NCI-H187 treated with DMSO at 0.1 percent for 48 hours (cell line): ENCODE results near the gene C17orf114.

Experiments
- DNase-seq: peaks from one replicate; lab custom pipeline; 2025; lab: John Stamatoyannopoulos, UW

C17orf114 gene

DNA sequence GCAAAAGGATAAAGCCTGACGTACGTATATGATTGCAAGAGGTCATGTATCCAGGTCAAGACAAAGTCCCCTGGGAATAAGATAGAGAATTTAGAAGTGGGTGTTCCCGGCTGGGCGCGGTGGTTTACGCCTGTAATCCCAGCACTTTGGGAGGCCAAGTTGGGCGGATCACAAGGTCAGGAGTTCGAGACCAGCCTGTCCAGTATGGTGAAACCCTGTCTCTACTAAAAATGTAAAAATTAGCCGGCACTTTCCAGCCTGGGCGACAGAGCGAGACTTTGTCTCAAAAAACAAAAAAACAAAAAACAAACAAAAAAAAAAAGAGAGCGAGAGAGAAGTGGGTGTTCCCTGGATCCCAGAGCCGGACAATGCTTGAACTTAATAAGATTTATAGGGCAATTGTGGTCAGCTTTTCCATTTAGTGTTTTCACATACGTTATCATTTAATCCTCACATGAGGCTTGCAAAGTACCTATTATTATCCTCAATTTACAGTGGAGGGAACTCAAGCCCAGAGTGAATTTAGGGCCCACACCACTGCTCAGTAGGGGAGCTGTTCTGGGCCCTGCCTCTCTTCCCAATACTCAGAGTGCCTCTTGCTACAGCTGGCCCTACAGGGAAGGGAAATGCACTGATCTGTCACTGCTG lies 13.8 kb downstream of the C17orf114 start:
- DNase-seq = no peak

DNA sequence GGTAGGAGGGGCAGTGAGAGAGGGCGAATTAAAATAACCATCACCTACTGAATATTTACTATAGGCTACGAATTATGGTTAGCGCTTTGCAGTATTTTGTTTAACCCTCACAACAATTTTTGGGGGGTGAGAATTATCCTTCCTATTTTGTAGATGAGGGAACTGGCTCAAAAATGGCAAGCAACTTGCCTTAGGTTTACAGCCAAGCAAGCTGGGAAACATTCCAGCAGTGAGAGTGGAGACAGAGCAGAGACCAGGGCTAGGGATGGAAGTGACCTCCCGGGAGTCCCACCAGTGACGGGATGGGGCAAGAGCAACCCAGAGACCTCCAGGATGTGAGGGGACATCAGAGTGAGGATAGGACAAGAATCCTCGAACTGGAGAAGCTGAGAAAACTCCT lies 15.6 kb downstream of the C17orf114 start:
- no peak for DNase-seq

- DNase-seq = no peak
Observed at GRCh38 chr17:4786106-4786511, 16.0 kb downstream of the C17orf114 start, which contains the start of gene VMO1. Gene VMO1 (minus strand): TSS chr17:4786364. CDS start chr17:4786352, 12 bp downstream.

DNA sequence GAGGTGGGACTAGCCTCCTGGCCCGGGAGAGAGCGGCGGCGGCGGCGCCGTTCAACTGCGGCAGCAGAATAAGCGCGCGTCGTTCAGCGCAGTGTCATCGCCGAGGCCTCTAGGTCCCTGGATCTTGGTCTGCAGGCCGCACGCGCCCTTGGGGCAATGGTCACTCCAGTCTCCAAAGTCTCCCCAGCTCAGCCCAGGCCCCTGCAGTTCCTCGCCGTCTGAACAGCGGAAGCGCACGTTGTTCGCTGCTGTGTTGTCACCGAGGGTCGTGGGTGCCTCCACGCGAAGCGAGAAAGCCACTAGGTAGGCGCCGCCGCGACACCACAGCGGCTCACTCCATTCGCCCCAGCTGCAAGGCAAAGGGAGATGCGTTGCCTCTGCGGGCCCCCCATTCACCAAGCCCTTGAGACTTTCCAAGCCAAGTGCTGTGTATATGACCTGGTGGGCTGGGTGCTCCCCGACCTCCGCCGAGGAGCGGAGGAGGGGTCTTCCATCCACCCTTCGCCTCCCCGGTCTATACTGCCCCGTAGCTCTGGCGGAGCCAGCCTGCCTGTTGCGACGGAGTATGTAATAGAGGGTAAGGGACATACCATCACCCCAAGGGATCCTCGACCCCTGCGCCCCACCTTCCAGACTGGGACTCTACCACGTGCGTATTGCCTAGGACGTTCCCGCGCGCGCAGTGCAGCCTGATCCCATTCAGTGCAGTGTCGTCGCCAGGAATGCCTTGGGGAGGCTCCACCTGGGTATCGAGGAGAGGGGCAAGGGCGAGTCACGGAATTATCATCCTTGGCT lies 16.6 kb downstream of the C17orf114 start:
- DNase-seq = no peak

DNA sequence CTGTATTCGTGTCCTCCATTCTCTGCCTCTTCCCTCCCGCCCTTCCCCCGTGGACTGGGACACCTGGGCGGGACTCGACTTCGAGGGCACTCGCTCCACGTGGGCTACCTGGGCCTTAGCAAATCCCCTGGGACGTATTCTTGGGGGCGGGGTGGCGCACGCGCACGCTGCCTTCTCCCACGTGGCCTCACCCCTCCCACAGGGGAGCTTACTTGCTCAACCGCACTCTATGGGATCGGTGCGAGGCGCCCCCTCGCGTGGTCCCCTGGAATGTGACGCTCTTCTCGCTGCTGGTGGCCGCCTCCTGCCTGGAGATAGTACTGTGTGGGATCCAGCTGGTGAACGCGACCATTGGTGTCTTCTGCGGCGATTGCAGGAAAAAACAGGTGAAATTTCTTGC lies 19.5 kb downstream of the C17orf114 start:
- DNase-seq = no peak

DNA sequence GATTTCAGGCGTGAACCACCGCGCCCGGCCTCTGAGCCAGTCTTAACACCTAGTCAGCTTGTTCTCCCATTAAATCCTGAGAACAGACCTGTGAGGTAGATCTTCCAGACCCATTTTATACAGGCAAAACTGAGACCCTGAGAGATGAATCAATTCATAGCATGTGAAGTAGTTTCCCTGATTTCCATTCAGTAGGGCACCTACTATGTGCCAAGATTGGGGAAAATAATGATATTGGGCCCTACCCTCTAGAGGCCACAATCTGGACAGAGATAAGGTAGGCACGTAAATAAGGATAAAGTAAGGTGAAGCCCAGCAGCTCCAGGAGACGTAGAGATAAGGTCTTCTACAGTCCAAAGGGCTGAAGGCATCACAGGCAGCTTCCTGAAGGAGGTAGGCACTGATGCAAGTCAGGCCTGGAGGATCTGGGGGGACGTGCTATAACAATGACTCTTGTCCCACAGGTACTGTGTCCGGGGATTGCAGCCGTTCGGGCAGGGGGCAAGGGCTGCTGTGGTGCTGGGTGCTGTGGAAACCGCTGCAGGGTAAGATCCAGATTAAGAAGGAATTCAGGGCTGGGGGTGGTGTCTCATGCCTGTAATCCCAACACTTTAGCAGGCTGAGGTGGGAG lies 21.7 kb downstream of the C17orf114 start:
- DNase-seq = no peak

DNA sequence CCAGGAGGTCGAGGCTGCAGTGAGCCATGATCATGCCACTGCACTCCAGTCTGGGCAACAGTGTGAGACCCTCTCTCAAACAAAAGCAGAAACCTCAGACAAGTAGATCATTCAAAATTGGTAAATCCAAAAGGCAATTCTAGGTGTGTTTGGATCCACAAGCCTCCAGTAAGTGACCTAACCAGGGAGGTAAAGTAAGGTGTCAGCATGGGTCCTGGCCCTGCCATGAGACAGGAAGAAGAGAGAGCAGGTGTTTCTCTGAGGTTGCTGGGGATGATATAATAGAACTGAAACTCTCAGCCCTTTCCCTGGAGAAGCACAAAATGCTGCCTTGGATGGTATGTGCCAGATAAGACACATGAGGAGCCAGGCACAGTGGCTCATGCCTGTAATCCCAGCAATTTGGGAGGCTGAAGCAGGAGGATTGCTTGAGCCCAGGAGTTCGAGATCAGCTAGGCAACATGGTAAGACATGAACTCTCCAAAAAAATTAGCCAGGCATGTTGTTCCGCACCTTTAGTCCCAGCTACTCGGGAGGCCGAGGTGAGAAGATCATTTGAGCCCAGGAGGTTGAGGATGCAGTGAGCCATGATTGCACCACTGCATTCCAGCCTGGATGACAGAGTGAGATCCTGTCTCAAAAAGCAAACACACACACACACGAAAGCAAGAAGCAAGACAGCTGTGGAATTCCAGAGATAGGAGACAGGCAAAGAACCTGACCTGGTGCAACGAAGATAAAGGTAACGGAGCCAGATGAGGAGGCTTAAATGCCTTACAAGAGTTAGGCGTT lies 24.0 kb downstream of the C17orf114 start:
- DNase-seq = no peak

GRCh38 chr17:4772235-4772613 lies 29.9 kb downstream of the C17orf114 start:
- no peak for DNase-seq

DNA sequence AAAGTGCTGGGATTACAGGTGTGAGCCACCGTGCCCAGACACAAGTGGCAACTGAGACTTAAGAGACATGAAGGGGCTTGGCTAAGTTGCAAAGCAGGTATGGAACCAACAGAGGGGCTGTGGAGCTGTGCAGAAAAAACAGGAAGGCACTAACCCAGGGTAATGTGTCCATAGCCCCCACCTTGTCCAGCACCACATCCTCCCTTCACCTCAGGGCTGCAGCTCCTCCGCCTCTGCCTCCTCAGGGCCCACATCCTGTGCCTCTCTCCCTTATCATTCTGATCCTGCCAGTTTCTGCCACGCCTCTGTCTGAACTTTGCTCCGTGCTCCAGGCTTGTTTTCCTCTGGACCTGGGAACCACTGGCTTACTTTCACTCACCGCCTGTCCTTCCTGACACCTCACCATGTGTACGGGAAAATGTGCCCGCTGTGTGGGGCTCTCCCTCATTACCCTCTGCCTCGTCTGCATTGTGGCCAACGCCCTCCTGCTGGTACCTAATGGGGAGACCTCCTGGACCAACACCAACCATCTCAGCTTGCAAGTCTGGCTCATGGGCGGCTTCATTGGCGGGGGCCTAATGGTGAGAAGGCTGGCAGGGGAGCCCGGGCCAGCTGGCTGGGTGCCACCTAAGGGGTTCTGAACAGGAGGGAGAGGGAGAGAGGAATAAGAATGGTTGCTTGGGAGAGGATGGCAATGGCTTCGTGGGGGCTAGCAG lies 30.5 kb downstream of the C17orf114 start, which contains the start of gene TM4SF5:
TSS of gene TM4SF5 (plus strand) at position 368 of the 716 bp plus-strand sequence. CDS start at position 405, 37 bp downstream.
- DNase-seq = no peak

DNA sequence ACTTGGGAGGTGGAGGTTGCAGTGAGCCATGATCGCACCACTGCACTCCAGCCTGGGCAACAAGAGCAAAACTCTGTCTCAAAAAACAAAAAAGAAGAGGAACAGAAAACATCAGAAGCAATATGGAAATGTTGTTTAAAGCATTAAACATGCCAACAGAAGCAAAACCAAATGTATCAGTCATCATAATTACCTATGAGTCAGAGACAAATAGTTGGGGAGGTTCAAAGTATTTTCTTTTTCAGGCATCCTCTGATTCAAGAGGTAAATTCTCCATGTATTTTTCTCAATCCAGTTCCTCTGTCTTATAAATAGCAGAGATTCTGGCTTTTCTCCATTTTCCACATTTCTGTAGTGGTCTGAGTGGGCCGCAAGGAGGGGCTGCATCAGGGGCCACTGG lies 32.5 kb downstream of the C17orf114 start:
- DNase-seq = no peak

DNA sequence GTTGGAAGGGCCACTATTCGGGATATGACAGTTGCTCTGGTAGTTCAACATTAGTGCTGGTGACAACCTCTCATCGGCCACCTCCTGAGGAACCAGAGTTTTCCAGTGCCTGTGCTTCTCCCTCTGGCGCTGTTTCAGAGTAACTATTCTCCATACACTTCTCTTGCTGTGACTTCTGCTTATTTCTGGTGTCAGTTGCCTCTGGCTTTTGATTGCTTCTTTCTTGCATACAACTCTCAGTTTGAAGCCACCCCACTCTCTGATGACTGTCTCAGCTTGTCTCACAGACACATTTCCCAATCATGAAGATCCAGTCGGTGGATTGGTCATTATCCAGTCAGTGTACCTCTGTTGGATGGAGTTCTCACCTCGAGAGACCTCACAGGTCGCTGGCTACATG lies 33.8 kb downstream of the C17orf114 start:
- no peak for DNase-seq

DNA sequence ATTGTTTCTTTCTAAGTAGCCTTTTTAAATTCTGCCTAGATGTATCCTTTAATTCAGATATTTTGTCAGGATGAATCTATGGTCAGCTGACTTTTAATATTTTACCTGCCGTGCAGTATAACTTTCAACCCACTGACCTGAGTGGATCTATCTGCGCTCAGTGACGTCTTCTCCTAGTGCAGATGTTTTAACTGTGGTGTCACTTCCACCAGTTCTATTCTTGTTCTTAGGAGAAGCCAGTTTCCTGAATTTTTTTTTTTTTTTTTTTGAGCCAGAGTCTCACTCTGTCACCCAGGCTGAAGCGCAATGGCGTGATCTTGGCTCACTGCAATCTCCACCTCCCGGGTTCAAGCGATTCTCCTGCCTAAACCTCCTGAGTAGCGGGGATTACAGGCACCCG lies 35.4 kb downstream of the C17orf114 start:
- no peak for DNase-seq

DNA sequence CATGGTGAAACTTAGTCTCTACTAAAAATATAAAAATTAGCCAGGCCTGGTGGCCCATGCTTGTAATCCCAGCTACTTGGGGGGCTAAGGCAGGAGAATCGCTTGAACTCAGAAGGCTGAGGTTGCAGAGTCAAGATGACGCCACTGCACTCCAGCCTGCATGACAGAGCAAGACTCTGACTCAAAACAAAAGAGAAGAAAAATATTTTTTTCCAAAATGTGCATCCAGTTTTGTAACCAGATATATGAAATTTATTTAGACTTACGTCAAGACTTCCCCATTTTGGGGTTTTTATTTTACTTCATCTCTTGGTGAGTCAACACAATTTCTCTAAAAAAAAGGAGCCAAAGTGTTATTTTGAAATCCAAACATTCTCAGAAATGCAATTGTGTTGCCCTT lies 35.9 kb downstream of the C17orf114 start:
- DNase-seq = no peak

DNA sequence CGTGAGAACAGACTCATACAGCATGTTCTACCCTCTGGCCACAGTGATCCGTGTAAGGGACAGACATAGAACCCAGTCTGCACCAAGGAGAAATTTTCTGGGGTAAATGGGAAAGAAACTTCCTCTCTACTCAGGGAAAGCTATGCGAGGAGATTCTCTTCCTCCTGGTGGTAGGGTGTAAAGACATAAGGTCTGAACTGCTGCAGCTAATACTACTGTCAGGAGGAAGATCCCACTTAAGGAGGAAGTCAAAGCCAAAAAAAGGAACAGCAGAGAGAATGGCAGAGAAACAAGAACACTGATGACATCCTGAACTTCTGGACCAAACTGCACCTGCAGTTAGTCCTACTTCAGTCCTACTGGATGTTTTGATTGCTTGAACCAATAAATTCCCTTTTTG lies 37.5 kb downstream of the C17orf114 start:
- DNase-seq = no peak

DNA sequence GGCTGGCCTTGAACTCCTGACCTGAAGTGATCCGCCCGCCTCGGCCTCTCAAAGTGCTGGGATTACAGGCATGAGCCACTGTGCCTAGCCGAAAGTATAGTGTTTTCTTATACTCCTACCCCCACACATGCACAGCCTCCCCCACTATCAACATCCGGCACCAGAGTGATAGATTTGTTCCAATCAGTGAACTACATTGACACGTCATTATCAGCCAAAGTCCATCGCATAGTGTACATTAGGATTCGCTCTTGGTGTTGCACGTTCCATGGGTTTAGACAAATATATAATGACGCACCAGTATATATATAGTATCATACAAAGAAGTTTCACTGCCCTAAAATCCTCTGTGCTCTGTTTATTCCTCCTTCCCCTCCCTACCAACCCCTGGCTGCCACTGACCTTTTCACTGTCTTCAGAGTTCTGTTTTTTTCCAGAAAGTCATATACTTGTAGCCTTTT lies 42.3 kb downstream of the C17orf114 start:
- no peak for DNase-seq

GRCh38 chr17:4753392-4753791 lies 48.7 kb downstream of the C17orf114 start:
- no peak for DNase-seq

- no peak for DNase-seq
Observed at GRCh38 chr17:4751932-4752331, 50.2 kb downstream of the C17orf114 start.
